ENCODE data around the gene WDR55.
"Not testable (repeated sequence)": the region's sequence is repeated elsewhere in the genome, so short reads cannot be mapped to it uniquely, and the experiment has no call there.

GRCh38 chr5:140624886-140625285 lies 39.8 kb upstream of the WDR55 start:
- TF ChIP-seq CEBPB (IDR thresholded peaks at IDR 0.05); EP300 (IDR thresholded peaks at IDR 0.05); CHD4 (IDR thresholded peaks at IDR 0.05; ENCODE audit: borderline replicate concordance); USF2 (IDR thresholded peaks at IDR 0.05); KDM1A (IDR thresholded peaks at IDR 0.05; ENCODE audit: low read depth); BCL3 (IDR thresholded peaks at IDR 0.05); POLR2A (IDR thresholded peaks at IDR 0.05; ENCODE audit: low read length): not testable (repeated sequence)
- TF ChIP-seq, protein P1, sequence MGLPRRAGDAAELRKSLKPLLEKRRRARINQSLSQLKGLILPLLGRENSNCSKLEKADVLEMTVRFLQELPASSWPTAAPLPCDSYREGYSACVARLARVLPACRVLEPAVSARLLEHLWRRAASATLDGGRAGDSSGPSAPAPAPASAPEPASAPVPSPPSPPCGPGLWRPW (IDR thresholded peaks at IDR 0.05), result not testable (repeated sequence)
- TF ChIP-seq, protein P2, sequence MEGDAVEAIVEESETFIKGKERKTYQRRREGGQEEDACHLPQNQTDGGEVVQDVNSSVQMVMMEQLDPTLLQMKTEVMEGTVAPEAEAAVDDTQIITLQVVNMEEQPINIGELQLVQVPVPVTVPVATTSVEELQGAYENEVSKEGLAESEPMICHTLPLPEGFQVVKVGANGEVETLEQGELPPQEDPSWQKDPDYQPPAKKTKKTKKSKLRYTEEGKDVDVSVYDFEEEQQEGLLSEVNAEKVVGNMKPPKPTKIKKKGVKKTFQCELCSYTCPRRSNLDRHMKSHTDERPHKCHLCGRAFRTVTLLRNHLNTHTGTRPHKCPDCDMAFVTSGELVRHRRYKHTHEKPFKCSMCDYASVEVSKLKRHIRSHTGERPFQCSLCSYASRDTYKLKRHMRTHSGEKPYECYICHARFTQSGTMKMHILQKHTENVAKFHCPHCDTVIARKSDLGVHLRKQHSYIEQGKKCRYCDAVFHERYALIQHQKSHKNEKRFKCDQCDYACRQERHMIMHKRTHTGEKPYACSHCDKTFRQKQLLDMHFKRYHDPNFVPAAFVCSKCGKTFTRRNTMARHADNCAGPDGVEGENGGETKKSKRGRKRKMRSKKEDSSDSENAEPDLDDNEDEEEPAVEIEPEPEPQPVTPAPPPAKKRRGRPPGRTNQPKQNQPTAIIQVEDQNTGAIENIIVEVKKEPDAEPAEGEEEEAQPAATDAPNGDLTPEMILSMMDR (IDR thresholded peaks at IDR 0.05), result not testable (repeated sequence)
